ENCODE data around the gene GRXCR2. TPM values are rescaled to one million over a fixed set of nuclear protein-coding genes. Genes with fewer than 3 reads are reported as not detected.

The GRXCR2 gene
- total RNA-seq, 1 experiment from 2014 or later: not detected

DNA sequence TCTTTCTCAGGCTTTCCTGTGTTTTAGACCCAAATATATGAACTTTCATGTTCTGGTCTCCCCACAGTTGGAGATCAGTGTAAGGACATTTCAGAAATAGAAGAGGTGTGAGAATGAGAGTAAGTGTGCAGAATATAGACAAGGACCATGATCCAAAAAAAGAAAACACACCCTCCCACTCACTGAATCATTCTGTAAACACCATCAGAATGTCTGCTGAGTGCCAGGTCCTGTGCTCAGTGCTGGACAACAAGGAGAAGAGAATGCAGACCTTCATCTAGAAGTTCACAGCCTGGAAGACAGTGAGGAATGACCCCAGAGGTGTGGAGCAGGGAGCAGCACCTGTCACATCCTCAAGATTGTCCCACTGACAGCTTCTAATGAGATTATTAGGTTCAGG is 44.5 kb upstream of the GRXCR2 start:
- Histone ChIP-seq H3K4me3 (ENCODE audit: low read depth in 2 of 2, low read length in 2 of 2) (no peak overlapping the region), H3K27me3 (ENCODE audit: control insufficient read depth, insufficient read depth, low read length) (no peaks in the 10 kb centered on the region), H3K9me3 (ENCODE audit: control insufficient read depth, insufficient read depth, low read depth, low read length) (no peaks in the 10 kb centered on the region), H3K36me3 (ENCODE audit: control insufficient read depth, insufficient read depth, low read length) (no peaks in the 10 kb centered on the region), H3K4me1 (ENCODE audit: control insufficient read depth, insufficient read depth, low read length) (peaks cover 5% of the 10 kb centered on the region; the same call in 1 of the 2 replicates), H3K27ac (ENCODE audit: low read length) (no peak overlapping the region; the same call in 1 of the 2 replicates)
- no TSS peak for BruUV-seq (replicated peaks)
- no peak for ATAC-seq
- DNase-seq (ENCODE audit: low read depth, low spot score): no peak
- POLR2A ChIA-PET: no interaction called here
- in situ Hi-C loops (cut with HindIII; ENCODE audit: low pct_unique_long_range_greater_than_20kb, low sequenced_read_pairs) (no loop called here), intact Hi-C loops (cut with micrococcal nuclease; ENCODE audit: unreplicated experiment) (no loop called here)
- CTCF ChIA-PET: no interaction called here
- TF ChIP-seq, protein P1, sequence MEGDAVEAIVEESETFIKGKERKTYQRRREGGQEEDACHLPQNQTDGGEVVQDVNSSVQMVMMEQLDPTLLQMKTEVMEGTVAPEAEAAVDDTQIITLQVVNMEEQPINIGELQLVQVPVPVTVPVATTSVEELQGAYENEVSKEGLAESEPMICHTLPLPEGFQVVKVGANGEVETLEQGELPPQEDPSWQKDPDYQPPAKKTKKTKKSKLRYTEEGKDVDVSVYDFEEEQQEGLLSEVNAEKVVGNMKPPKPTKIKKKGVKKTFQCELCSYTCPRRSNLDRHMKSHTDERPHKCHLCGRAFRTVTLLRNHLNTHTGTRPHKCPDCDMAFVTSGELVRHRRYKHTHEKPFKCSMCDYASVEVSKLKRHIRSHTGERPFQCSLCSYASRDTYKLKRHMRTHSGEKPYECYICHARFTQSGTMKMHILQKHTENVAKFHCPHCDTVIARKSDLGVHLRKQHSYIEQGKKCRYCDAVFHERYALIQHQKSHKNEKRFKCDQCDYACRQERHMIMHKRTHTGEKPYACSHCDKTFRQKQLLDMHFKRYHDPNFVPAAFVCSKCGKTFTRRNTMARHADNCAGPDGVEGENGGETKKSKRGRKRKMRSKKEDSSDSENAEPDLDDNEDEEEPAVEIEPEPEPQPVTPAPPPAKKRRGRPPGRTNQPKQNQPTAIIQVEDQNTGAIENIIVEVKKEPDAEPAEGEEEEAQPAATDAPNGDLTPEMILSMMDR (IDR thresholded peaks at IDR 0.05): no peak
- TF ChIP-seq TCF7L2 (IDR thresholded peaks at IDR 0.05; ENCODE audit: low read depth, low read length): no peak
- TF ChIP-seq POLR2AphosphoS5 (IDR thresholded peaks at IDR 0.05; ENCODE audit: low read depth, low read length): no peak
- TF ChIP-seq SIN3A (IDR thresholded peaks at IDR 0.05; ENCODE audit: borderline replicate concordance, insufficient read depth, low read depth, low read length): no peak
- TF ChIP-seq, protein P2, sequence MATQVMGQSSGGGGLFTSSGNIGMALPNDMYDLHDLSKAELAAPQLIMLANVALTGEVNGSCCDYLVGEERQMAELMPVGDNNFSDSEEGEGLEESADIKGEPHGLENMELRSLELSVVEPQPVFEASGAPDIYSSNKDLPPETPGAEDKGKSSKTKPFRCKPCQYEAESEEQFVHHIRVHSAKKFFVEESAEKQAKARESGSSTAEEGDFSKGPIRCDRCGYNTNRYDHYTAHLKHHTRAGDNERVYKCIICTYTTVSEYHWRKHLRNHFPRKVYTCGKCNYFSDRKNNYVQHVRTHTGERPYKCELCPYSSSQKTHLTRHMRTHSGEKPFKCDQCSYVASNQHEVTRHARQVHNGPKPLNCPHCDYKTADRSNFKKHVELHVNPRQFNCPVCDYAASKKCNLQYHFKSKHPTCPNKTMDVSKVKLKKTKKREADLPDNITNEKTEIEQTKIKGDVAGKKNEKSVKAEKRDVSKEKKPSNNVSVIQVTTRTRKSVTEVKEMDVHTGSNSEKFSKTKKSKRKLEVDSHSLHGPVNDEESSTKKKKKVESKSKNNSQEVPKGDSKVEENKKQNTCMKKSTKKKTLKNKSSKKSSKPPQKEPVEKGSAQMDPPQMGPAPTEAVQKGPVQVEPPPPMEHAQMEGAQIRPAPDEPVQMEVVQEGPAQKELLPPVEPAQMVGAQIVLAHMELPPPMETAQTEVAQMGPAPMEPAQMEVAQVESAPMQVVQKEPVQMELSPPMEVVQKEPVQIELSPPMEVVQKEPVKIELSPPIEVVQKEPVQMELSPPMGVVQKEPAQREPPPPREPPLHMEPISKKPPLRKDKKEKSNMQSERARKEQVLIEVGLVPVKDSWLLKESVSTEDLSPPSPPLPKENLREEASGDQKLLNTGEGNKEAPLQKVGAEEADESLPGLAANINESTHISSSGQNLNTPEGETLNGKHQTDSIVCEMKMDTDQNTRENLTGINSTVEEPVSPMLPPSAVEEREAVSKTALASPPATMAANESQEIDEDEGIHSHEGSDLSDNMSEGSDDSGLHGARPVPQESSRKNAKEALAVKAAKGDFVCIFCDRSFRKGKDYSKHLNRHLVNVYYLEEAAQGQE (IDR thresholded peaks at IDR 0.05; ENCODE audit: insufficient read depth in 1 of 2, low read depth in 2 of 2, low read length in 1 of 2): no peak

DNA sequence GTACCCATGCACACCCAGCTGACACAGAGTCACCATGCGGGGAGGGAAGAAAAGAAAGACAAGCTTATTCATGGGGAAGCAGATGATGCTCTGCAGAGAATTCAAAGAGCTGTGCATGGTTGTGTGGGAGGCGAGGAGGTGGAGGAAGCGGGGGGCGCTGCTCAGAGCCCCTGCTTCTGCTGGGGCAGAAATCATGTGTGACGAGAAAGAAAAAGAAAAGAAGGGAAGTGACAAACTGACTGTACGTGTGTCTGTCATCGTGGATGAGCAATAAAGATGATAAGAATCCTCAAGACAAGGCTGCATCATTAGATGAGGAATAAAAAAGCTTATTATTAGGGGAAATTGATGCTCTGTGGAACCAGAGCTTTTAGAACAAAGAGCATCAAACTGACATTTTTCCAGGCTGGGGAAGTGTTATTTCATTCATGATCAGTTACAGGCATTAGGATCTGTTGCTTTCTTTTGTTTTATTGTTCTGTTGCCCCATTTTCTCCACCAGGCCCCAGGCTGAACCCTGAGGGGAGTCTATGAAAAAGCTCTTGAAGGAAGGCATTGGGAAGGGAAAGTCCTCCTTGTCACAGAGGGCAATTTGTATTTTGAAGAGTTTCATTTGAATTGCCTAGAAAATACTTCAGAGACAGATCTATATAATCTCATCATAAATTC is 43.3 kb upstream of the GRXCR2 start:
- no peaks in the 10 kb centered on the region for H3K27me3 ChIP-seq (ENCODE audit: control insufficient read depth, insufficient read depth, low read length)
- no TSS peak for BruUV-seq (replicated peaks)
- TF ChIP-seq TCF7L2 (IDR thresholded peaks at IDR 0.05; ENCODE audit: low read depth, low read length): no peak
- no peaks in the 10 kb centered on the region for H3K36me3 ChIP-seq (ENCODE audit: control insufficient read depth, insufficient read depth, low read length)
- DNase-seq (ENCODE audit: low read depth, low spot score) (no peak), ATAC-seq (no peak)
- intact Hi-C loops (cut with micrococcal nuclease; ENCODE audit: unreplicated experiment) (no loop called here), in situ Hi-C loops (cut with HindIII; ENCODE audit: low pct_unique_long_range_greater_than_20kb, low sequenced_read_pairs) (no loop called here)
- ChIA-PET POLR2A (no interaction called here), CTCF (no interaction called here)
- 0 out of 2 replicates have a peak overlapping the region, but pooled peaks have one; percentile 24 for H3K27ac ChIP-seq (ENCODE audit: low read length)
- peaks cover 5% of the 10 kb centered on the region; the same call in 1 of the 2 replicates for H3K4me1 ChIP-seq (ENCODE audit: control insufficient read depth, insufficient read depth, low read length)
- no peak overlapping the region for H3K4me3 ChIP-seq (ENCODE audit: low read depth in 2 of 2, low read length in 2 of 2)
- H3K9me3 ChIP-seq (ENCODE audit: control insufficient read depth, insufficient read depth, low read depth, low read length): no peaks in the 10 kb centered on the region

DNA sequence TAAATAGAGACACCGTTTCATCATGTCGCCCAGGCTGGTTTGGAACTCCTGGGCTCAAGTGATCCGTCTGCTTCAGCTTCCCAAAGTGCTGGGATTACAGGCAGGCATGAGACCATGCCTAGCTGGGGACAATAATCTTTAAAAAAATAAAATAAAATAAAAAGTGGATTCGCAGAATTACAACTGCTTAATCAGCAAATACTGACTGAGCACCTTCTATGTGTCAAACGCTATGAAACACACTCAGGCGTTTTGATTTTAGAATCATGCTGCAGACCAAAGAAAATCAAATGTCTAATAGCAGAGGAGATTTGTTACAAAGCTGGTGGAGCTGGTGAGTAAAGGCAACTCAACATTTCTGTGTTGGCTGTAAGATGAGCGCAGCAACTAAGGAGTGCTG is 40.9 kb upstream of the GRXCR2 start:
- in situ Hi-C loops (cut with HindIII; ENCODE audit: low pct_unique_long_range_greater_than_20kb, low sequenced_read_pairs) (no loop called here), intact Hi-C loops (cut with micrococcal nuclease; ENCODE audit: unreplicated experiment) (no loop called here)
- H3K4me3 ChIP-seq (ENCODE audit: low read depth in 2 of 2, low read length in 2 of 2): no peak overlapping the region
- no peaks in the 10 kb centered on the region for H3K27me3 ChIP-seq (ENCODE audit: control insufficient read depth, insufficient read depth, low read length)
- H3K27ac ChIP-seq (ENCODE audit: low read length): no peak overlapping the region
- peaks cover 5% of the 10 kb centered on the region; the same call in 1 of the 2 replicates for H3K4me1 ChIP-seq (ENCODE audit: control insufficient read depth, insufficient read depth, low read length)
- DNase-seq (ENCODE audit: low read depth, low spot score): no peak
- ATAC-seq: no peak
- TF ChIP-seq TCF7L2 (IDR thresholded peaks at IDR 0.05; ENCODE audit: low read depth, low read length) (no peak), SIN3A (IDR thresholded peaks at IDR 0.05; ENCODE audit: borderline replicate concordance, insufficient read depth, low read depth, low read length) (no peak), POLR2AphosphoS5 (IDR thresholded peaks at IDR 0.05; ENCODE audit: low read depth, low read length) (no peak)
- TF ChIP-seq, protein P2 (IDR thresholded peaks at IDR 0.05; ENCODE audit: insufficient read depth in 1 of 2, low read depth in 2 of 2, low read length in 1 of 2): no peak
- TF ChIP-seq, protein P1 (IDR thresholded peaks at IDR 0.05): no peak
- no peaks in the 10 kb centered on the region for H3K36me3 ChIP-seq (ENCODE audit: control insufficient read depth, insufficient read depth, low read length)
- BruUV-seq (replicated peaks): no TSS peak
- H3K9me3 ChIP-seq (ENCODE audit: control insufficient read depth, insufficient read depth, low read depth, low read length): no peaks in the 10 kb centered on the region
- ChIA-PET POLR2A (no interaction called here), CTCF (no interaction called here)
